SK-N-SH treated with all-trans-retinoic acid at 6 μM for 48 hours (cell line): ENCODE results near the gene SAAL1.

Source experiments
- ARNTL ChIP-seq: fragments of 450-650 bp; formaldehyde crosslinking; IDR thresholded peaks from 2 replicates; pipeline ENCODE4 v1.5.0; 2020; ENCODE audit warnings: low read depth, mild to moderate bottlenecking, moderate library complexity, borderline replicate concordance
- POU6F1 ChIP-seq: fragments of 250-450 bp; sonication (Bioruptor Pico); IDR thresholded peaks from 2 replicates; pipeline ENCODE4 v1.8.0; 2021; ENCODE audit warnings: low read depth, mild to moderate bottlenecking, moderate library complexity, borderline replicate concordance
- TF ChIP-seq, protein P1 (sequence below): fragments of 250-450 bp; sonication (Bioruptor Pico); IDR thresholded peaks from 2 replicates; pipeline ENCODE4 v1.8.0; 2020; ENCODE audit warnings: mild to moderate bottlenecking, moderate library complexity, borderline replicate concordance

DNA sequence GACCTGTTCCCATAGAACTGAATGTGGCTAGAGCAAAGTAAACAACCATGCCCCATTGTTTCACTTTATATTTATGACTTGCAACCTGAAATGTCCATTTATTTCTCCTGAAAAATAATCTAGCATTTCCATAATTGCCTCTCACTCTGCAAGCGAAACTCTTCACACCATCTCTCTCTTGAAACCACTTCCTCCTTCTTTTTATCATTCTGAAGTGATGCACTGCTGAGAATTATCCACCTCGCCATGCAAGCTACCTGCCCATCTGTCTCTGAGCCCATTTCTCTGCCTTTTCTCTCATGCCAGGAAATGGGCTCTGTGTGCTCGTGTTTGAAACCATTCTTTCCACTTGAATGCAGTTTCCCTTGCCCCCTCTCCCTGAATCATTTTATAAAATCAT is 40.0 kb upstream of the SAAL1 start:
- TF ChIP-seq ARNTL (CRISPR knock-in tag) (no peak), POU6F1 (CRISPR knock-in tag) (no peak)
- TF ChIP-seq, protein P1, sequence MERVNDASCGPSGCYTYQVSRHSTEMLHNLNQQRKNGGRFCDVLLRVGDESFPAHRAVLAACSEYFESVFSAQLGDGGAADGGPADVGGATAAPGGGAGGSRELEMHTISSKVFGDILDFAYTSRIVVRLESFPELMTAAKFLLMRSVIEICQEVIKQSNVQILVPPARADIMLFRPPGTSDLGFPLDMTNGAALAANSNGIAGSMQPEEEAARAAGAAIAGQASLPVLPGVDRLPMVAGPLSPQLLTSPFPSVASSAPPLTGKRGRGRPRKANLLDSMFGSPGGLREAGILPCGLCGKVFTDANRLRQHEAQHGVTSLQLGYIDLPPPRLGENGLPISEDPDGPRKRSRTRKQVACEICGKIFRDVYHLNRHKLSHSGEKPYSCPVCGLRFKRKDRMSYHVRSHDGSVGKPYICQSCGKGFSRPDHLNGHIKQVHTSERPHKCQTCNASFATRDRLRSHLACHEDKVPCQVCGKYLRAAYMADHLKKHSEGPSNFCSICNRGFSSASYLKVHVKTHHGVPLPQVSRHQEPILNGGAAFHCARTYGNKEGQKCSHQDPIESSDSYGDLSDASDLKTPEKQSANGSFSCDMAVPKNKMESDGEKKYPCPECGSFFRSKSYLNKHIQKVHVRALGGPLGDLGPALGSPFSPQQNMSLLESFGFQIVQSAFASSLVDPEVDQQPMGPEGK, result no peak
